Tibial artery (tissue), 4 donors: ENCODE results near the gene VARS1.
"Not testable (repeated sequence)": the region's sequence is repeated elsewhere in the genome, so short reads cannot be mapped to it uniquely, and the experiment has no call there.

ENCODE experiments used
- DNase-seq, 2 donors: peaks; one replicate each; pipeline ENCODE4 v3.0.0-alpha.2; 2019
- H3K27ac ChIP-seq, 2 donors: fragments of 200-600 bp; sonication (generic) in 1 of 2; 1 replicate in 1 of 2; 2 replicates in 1 of 2; pipeline ENCODE4 v1.5.1; 2018 to 2019; ENCODE audit warnings: mild to moderate bottlenecking in 1 of 2
- H3K27me3 ChIP-seq, 2 donors: fragments of 200-600 bp; sonication (generic) in 1 of 2; one replicate each; pipeline versions ENCODE4 v1.5.1 to v1.6.0; 2016 to 2019
- H3K36me3 ChIP-seq, 3 donors: fragments of 200-600 bp; sonication (generic) in 2 of 3; one replicate each; pipeline ENCODE4 v1.5.1; 2016 to 2019; ENCODE audit warnings: mild to moderate bottlenecking in 2 of 3
- H3K4me1 ChIP-seq, 4 donors: fragments of 200-600 bp; sonication (generic) in 2 of 4; 1 replicate in 3 of 4; 2 replicates in 1 of 4; pipeline ENCODE4 v1.5.1; 2016 to 2019
- H3K4me3 ChIP-seq, 2 donors: fragments of 200-600 bp; sonication (generic) in 1 of 2; 1 replicate in 1 of 2; 2 replicates in 1 of 2; pipeline ENCODE4 v1.5.1; 2018 to 2019; ENCODE audit warnings: mild to moderate bottlenecking in 2 of 2
- H3K9me3 ChIP-seq, 3 donors: fragments of 200-600 bp; sonication (generic) in 1 of 3; one replicate each; pipeline ENCODE4 v1.5.1; 2016 to 2019
- intact Hi-C: fragments of 100-400 bp; cut with DNase I; formaldehyde crosslinking; loops from one replicate; pipeline ENCODE4 v1.15.0; 2023; ENCODE audit warnings: low total_unique reads
- TF ChIP-seq, protein P1 (sequence below), 2 experiments: fragments of 200-600 bp in 1 of 2; fragments of 450-650 bp in 1 of 2; IDR thresholded peaks; one replicate each; pipeline ENCODE4 v1.5.1; 2017 to 2019; ENCODE audit warnings: antibody characterized with exemption in 2 of 2, mild to moderate bottlenecking in 1 of 2, moderate library complexity in 1 of 2

The VARS1 gene

DNA sequence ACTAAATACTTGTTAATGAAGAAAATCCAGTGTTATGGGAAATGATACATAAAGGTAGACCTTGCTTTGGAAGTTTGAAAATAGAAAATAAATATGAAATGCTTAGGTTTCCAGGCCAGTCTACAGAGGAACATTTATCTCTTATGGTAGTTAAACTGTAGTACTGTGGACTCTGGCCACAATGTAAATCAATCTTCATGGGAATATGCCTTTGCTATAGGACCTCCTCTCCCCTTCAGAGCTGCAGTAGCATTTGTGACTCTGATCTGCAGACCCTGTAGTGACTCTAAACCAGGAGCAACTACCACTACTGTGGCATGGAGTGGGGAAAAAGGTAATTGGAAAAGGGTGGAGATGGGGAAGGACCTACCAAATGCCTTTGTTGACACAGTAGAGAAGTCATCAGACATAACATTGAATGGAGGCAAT lies 24.3 kb upstream of the VARS1 start:
- Histone ChIP-seq H3K4me3 (no peak overlapping the region), H3K4me1 (peaks cover 0 to 62% (median 39%) of the 10 kb centered on the region in 4 donors), H3K27me3 (no peaks in the 10 kb centered on the region), H3K27ac (peak overlapping the region; percentile 91), H3K9me3 (no peaks in the 10 kb centered on the region), H3K36me3 (no peaks in the 10 kb centered on the region)
- no peak for DNase-seq
- TF ChIP-seq, protein P1, sequence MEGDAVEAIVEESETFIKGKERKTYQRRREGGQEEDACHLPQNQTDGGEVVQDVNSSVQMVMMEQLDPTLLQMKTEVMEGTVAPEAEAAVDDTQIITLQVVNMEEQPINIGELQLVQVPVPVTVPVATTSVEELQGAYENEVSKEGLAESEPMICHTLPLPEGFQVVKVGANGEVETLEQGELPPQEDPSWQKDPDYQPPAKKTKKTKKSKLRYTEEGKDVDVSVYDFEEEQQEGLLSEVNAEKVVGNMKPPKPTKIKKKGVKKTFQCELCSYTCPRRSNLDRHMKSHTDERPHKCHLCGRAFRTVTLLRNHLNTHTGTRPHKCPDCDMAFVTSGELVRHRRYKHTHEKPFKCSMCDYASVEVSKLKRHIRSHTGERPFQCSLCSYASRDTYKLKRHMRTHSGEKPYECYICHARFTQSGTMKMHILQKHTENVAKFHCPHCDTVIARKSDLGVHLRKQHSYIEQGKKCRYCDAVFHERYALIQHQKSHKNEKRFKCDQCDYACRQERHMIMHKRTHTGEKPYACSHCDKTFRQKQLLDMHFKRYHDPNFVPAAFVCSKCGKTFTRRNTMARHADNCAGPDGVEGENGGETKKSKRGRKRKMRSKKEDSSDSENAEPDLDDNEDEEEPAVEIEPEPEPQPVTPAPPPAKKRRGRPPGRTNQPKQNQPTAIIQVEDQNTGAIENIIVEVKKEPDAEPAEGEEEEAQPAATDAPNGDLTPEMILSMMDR (IDR thresholded peaks at IDR 0.05): no peak
- intact Hi-C loops: no loop called here

GRCh38 chr6:31817929-31818511 lies 22.5 kb upstream of the VARS1 start:
- H3K4me3 ChIP-seq: peak overlapping the region; percentile 54 to 55
- intact Hi-C loops, H3K27me3 ChIP-seq, H3K9me3 ChIP-seq, DNase-seq, H3K36me3 ChIP-seq: not testable (repeated sequence)
- H3K27ac ChIP-seq: peak overlapping the region; percentile 91
- H3K4me1 ChIP-seq: peaks cover 0 to 57% (median 34%) of the 10 kb centered on the region in 4 donors

GRCh38 chr6:31817133-31817928 lies 21.8 kb upstream of the VARS1 start:
- Histone ChIP-seq H3K4me1 (peaks cover 0 to 50% (median 30%) of the 10 kb centered on the region in 4 donors), H3K4me3 (peak overlapping the region; percentile 54 to 55), H3K27ac (peak overlapping the region; percentile 91)
- DNase-seq, H3K9me3 ChIP-seq, intact Hi-C loops, H3K36me3 ChIP-seq, H3K27me3 ChIP-seq: not testable (repeated sequence)
- TF ChIP-seq, protein P1 (IDR thresholded peaks at IDR 0.05): peak in 1 of 2 experiments; percentile 10

DNA sequence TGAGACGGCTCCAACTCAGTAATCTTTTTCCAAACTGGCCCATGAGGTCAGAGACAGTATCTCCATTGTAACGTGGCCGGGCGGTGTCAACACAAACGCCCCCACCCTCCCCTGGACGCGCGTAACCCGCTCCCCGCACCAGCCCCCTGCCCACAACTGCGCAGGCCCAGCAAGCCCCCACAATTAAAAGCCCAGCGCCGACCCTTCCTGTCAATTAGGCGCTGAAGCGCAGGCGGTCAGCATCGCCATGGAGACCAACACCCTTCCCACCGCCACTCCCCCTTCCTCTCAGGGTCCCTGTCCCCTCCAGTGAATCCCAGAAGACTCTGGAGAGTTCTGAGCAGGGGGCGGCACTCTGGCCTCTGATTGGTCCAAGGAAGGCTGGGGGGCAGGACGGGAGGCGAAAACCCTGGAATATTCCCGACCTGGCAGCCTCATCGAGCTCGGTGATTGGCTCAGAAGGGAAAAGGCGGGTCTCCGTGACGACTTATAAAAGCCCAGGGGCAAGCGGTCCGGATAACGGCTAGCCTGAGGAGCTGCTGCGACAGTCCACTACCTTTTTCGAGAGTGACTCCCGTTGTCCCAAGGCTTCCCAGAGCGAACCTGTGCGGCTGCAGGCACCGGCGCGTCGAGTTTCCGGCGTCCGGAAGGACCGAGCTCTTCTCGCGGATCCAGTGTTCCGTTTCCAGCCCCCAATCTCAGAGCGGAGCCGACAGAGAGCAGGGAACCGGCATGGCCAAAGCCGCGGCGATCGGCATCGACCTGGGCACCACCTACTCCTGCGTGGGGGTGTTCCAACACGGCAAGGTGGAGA lies 19.7 kb upstream of the VARS1 start, which contains the start of the genes HSPA1A and HSPA1L:
Gene HSPA1A, plus strand, starts transcription at position 519 of the 814 bp plus-strand sequence. Its CDS starts 214 bp downstream, at position 733.
Gene HSPA1L, minus strand, starts transcription at position 259 of the 814 bp plus-strand sequence. CDS start 3,311 bp downstream, outside the sequence.
- intact Hi-C loops: no loop called here
- Histone ChIP-seq H3K27ac (peak within 1 kb of the TSS; percentile 89 to 97), H3K27me3 (no peaks in the 10 kb centered on the region), H3K4me3 (peak within 1 kb of the TSS; percentile 56 to 57), H3K9me3 (no peaks in the 10 kb centered on the region), H3K36me3 (no peaks in the 10 kb centered on the region), H3K4me1 (peaks cover 0 to 37% (median 23%) of the 10 kb centered on the region in 4 donors)
- TF ChIP-seq, protein P1 (IDR thresholded peaks at IDR 0.05): peak in 1 of 2 experiments; percentile 23
- DNase-seq: peak; percentile 93 to 98

DNA sequence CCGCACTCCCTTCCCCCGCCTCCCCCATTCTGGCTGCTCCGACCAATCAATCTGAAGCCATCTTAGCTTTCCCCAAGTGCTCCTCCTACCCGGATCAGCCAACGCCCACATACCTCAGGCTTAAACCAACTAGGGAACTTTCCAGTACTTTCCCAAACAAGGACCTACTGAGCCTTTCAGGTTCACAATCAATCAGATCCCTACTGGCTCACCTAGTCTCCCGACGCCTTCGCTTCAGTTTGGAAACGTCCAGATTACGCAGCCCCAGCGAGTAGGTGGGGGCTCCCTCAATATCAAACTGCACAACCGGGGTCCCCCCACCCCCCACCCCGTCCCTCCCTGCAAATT lies 19.1 kb upstream of the VARS1 start:
- peaks cover 0 to 31% (median 18%) of the 10 kb centered on the region in 4 donors for H3K4me1 ChIP-seq
- H3K27ac ChIP-seq: peak overlapping the region; percentile 89 to 97
- intact Hi-C loops: loop anchor here (5.0 kb wide), 1 partner anchor 1033 kb away; no protein-coding TSS in a partner anchor
- H3K9me3 ChIP-seq: no peaks in the 10 kb centered on the region
- DNase-seq: peak; percentile 98 to 99
- TF ChIP-seq, protein P1 (IDR thresholded peaks at IDR 0.05): no peak
- no peaks in the 10 kb centered on the region for H3K36me3 ChIP-seq
- no peaks in the 10 kb centered on the region for H3K27me3 ChIP-seq
- H3K4me3 ChIP-seq: peak overlapping the region; percentile 56 to 57
